SHP77 treated with DMSO at 0.1 percent for 48 hours (cell line): ENCODE results near the gene CPD.

Source experiments
- DNase-seq: peaks from one replicate; lab custom pipeline; 2025; lab: John Stamatoyannopoulos, UW

The CPD gene

DNA sequence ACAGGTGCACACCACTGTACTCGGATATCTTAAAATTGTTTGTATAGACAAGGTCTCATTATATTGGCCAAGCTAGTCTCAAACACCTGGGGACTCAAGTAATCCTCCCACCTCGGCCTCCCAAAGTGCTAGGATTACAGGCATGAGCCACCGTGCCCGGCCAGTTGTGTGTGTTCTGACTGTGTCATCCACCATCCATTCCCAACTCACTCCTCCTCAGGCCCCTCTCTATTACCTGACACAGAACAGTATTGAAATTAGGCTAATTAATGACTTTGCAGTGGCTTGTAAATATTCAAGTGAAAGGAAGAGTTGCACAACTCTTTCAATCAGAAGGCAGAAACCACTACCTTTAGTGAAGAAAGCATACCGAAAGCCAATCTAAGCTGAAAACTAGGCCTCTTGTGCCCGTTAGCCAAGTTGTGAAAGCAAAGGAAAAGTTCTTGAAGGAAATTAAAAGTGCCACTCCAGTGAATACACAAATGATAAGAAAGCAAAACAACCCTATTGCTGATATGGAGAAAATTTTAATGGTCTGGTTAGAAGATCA, 127.2 kb downstream of the CPD start:
- no peak for DNase-seq

- DNase-seq: no peak
Measured at GRCh38 chr17:30506481-30506880, 127.8 kb downstream of the CPD start.

DNA sequence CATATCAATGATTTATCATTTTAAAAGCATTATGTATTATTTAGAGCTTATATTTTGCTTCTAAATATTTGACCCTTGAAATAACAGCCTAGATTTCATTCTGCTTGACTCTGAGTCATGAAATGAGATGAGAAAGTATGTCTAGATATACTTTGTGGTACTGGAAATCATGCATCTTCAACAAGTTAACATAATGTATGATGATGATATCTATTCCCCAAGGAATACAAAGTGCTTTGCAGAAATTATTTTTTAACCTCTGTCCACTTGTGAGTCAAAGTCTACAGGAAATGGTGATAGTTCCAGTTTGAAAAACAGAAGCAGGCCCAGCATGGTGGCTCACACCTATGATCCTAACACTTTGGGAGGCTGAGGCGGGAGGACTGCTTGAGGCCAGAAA, 134.6 kb downstream of the CPD start:
- no peak for DNase-seq

GRCh38 chr17:30514895-30515596, 136.3 kb downstream of the CPD start:
- no peak for DNase-seq

DNA sequence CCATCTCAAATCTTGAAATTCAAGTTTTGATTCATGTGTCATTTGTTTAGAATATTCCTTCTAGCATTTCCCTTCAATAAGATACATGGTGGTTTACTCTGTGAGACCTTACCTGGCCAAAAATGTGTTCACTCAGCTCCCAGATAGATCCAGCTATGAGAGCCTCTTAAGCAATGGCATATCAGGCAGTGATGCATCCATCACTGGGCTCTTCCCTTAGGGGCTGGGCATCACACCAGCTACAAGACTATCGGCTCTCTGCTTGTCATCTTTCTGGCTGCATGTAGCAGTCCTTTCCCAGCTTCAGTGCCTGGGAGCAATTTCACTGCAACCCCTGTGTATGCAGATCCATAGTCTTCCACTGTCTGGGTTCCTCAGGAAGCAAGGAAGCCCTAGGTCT, 139.1 kb downstream of the CPD start:
- no peak for DNase-seq

DNA sequence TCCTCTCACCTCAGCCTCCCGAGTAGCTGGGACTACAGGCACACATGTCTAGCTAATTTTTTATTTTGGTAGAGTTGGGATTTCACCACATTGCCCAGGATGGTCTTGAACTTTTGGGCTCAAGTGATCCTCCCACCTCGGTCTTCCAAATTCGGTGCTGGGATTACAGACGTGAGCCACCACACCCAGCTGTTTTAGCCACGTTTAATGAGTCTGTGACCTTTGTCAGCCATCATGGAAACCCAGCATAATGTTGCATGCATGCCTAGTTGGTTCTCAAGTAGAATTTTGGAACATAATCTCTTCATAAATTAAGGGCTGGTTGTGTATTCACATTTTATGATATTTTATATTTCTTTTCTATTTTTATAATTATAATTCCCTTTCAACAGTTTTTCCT, 140.4 kb downstream of the CPD start:
- no peak for DNase-seq
